Measurements from ENCODE around the gene GCNT2. TPM values are rescaled to one million over a fixed set of nuclear protein-coding genes. Genes with fewer than 3 reads are reported as not detected.

The GCNT2 gene
- total RNA-seq: 0.99 and 1.3 TPM in 2 replicates

DNA sequence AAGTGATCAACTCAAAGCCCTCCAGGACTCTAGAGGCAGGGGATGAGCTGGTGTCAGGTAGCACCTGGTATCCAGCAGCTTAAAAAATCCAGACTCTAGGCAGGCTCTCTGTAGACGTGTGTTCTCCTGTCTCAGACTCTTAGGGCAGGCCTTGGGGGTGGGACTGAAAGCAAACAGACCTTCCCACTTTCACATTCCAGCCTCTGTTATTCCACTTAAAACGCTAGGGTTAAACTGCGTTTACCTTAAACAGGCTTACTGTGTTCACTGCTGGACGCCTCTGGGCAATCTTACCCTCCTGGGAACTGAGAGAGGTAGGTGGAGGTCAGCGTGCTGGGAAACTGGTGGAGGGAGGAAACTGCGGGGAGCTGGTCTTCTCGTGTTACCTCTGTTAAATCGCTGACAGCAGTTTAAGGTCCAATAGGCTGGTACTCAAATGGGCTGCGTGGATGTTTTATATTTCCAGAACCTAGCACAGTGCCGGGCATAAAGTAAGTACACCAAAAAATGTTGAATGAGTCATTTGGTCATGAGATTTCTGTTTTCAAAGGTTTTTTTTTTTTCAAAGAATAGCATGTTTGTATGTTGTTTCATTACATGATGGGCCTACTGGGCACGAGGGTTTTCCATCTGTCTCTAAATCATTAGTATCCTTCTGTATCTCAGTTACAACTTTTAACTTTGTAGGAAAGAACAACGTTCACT lies at the start of gene GCNT2:
GCNT2 (plus strand) TSS at position 248 of the 705 bp plus-strand sequence. CDS start 7,561 bp downstream, outside the sequence.

Other genes with a start within 250 kb of the GCNT2 start
- gene TFAP2A, start 106.3 kb upstream of the GCNT2 start, total RNA-seq: under 0.01 and 0.29 TPM in 2 replicates
- 0.50 and 0.58 TPM in 2 replicates for gene C6orf52, start 173.3 kb downstream of the GCNT2 start, total RNA-seq
- gene PAK1IP1, start 173.6 kb downstream of the GCNT2 start, total RNA-seq: 13.7 and 20.1 TPM in 2 replicates
- gene TMEM14C, start 201.7 kb downstream of the GCNT2 start, total RNA-seq: 133 and 165 TPM in 2 replicates
- gene TMEM14B, start 226.5 kb downstream of the GCNT2 start, total RNA-seq: 77.9 and 139 TPM in 2 replicates

Measured in smooth muscle cell of trachea (primary cell).